Heart right ventricle (tissue), 16 donors: Measurements from ENCODE around the gene LETMD1. TPM values are rescaled to one million over a fixed set of nuclear protein-coding genes. Genes with fewer than 3 reads are reported as not detected.

ENCODE experiments used
- ATAC-seq, 8 donors: fragments of 200-7000 bp; cut with Tn5 transposase; one replicate each; pipeline ENCODE4 v1.9.1; 2020; ENCODE audit warnings: mild to moderate bottlenecking in 8 of 8, moderate library complexity in 8 of 8, moderate number of reproducible peaks in 1 of 8
- DNase-seq, 2 donors: peaks; one replicate each; pipeline ENCODE4 v3.0.0-alpha.2; 2020
- H3K27ac ChIP-seq, 10 donors: fragments of 200-600 bp; sonication (generic) in 2 of 10; one replicate each; pipeline versions ENCODE4 v1.5.0 to v1.8.0; 2020 to 2022; ENCODE audit warnings: mild to moderate bottlenecking in 3 of 10
- H3K27me3 ChIP-seq, 7 donors: fragments of 200-600 bp; one replicate each; pipeline ENCODE4 v1.8.0; 2021 to 2022; ENCODE audit warnings: mild to moderate bottlenecking in 2 of 7
- H3K36me3 ChIP-seq, 9 donors: fragments of 200-600 bp; sonication (generic) in 1 of 9; one replicate each; pipeline versions ENCODE4 v1.5.0 to v1.8.0; 2020 to 2022; ENCODE audit warnings: mild to moderate bottlenecking in 2 of 9
- H3K4me1 ChIP-seq, 9 donors: fragments of 200-600 bp; sonication (generic) in 1 of 9; one replicate each; pipeline versions ENCODE4 v1.5.0 to v1.8.0; 2020 to 2022; ENCODE audit warnings: mild to moderate bottlenecking in 4 of 9
- H3K4me3 ChIP-seq, 10 donors: fragments of 200-600 bp; sonication (generic) in 2 of 10; one replicate each; pipeline versions ENCODE4 v1.5.0 to v1.8.0; 2020 to 2022; ENCODE audit warnings: mild to moderate bottlenecking in 7 of 10, moderate library complexity in 2 of 10
- H3K9me3 ChIP-seq, 11 donors: fragments of 200-600 bp in 10 of 11; sonication (generic) in 2 of 11; one replicate each; pipeline versions ENCODE4 v1.5.0 to v1.8.0; 2013 to 2022; ENCODE audit warnings: mild to moderate bottlenecking in 2 of 11, control low read depth in 1 of 11, moderate library complexity in 1 of 11
- WGBS, 2 donors: extraction: QIAGEN DNeasy Blood & Tissue Kit; methylation state at CpG; one replicate each; pipeline ENCODE4 v1.1.7; 2013; ENCODE audit warnings: inconsistent platforms in 1 of 2; 5-methylcytosine and 5-hydroxymethylcytosine counted together
- intact Hi-C, 10 donors: fragments of 100-400 bp; cut with DNase I; formaldehyde crosslinking; loops; one replicate each; pipeline versions ENCODE4 v1.11.1 to v1.14.2; 2022
- polyA plus RNA-seq, 2 donors: library from polyadenylated mRNA; stranded (reverse); fragments of 200-250 nt; gene quantifications; one replicate each; pipeline ENCODE4 v1.2.3, GENCODE V29; 2013
- total RNA-seq, 10 donors: library from RNA; stranded (reverse); fragmentation: NEBNext Ultra II Directional in 3 of 10; extraction: Animal tissue kit (Norgen Biotek cat#: 25700) in 3 of 10; gene quantifications; one replicate each; pipeline versions ENCODE4 v1.2.1 to v1.2.4, GENCODE V29; 2021 to 2023
- TF ChIP-seq, protein P1 (sequence below), 9 donors: fragments of 200-600 bp; sonication (generic) in 2 of 9; IDR thresholded peaks; one replicate each; pipeline versions ENCODE4 v1.5.0 to v1.8.0; 2021 to 2022; ENCODE audit warnings: antibody characterized with exemption in 9 of 9, mild to moderate bottlenecking in 5 of 9, moderate library complexity in 1 of 9
- donor health status: Arrhythmogenic right ventricular cardiomyopathy.
- donor health status: ischemic (EF 13 %, LVEDD 7.1; RV severe dilation, severe dysfunction).
- donor health status: healthy with polysubstance abuse.
- donor health status: DM: no; HTN: yes; CAD: no.
- donor health status: DM: no; HTN: no; CAD: no.
- donor health status: ischemic (EF 25% LVEDD 6.9; RV normal size, moderate dysfunction).
- donor health status: ischemic (EF 25% LVEDD 5.7; RV mildly dilated, moderate dysfunction).
- donor health status: healthy.
- donor health status: DM: yes; HTN: yes; CAD: no.
- donor health status: Ischemic cardiomyopathy.
- donor health status: ischemic (EF 35%, LVEDD 5.7; RV mildly dilated, moderate dysfunction).
- donor health status: nonischemic (EF 11% LVEDD 7.7; RV severe dilation, severe dysfunction).
- donor health status: DM: yes; HTN: yes; CAD: no.
- donor health status: PGD.
- donor health status: ischemic (EF 29% LVEDD 5.4; RV normal size, mild dysfunction).
- donor health status: nonischemic (EF 23%, LVEDD 6.1; RV moderate dilation, normal function).

The LETMD1 gene
- total and polyA plus RNA-seq, 12 donors = 17.3 to 27.3 (median 22.6) TPM

DNA sequence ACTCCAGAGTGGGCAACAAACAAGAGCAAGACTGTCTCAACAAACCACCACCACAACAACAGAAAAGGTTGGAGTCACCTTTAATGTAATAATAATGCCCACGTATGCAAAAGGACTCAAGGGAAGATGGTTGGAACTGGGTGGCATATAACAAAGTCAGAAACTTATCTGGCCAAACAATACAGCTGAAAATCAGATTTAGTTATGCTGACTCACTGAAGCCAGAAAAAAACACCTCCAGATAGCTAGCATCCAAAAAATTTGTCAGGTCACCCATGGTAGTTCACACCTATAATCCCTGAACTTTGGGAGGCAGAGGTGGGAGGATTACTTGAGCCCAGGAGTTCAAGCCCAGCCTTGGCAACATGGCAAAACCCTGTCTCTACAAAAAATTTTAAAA is 46.3 kb upstream of the LETMD1 start:
- peaks cover 0 to 99% (median 36%) of the 10 kb centered on the region in 9 donors for H3K36me3 ChIP-seq
- no peak for ATAC-seq
- WGBS, 2 donors = 86 to 95% methylated on average over 1 of the region's 1 CpG
- no peak for DNase-seq
- no peak overlapping the region for H3K4me3 ChIP-seq
- intact Hi-C loops = no loop called here
- no peaks in the 10 kb centered on the region for H3K27me3 ChIP-seq
- H3K9me3 ChIP-seq = no peaks in the 10 kb centered on the region
- TF ChIP-seq, protein P1, sequence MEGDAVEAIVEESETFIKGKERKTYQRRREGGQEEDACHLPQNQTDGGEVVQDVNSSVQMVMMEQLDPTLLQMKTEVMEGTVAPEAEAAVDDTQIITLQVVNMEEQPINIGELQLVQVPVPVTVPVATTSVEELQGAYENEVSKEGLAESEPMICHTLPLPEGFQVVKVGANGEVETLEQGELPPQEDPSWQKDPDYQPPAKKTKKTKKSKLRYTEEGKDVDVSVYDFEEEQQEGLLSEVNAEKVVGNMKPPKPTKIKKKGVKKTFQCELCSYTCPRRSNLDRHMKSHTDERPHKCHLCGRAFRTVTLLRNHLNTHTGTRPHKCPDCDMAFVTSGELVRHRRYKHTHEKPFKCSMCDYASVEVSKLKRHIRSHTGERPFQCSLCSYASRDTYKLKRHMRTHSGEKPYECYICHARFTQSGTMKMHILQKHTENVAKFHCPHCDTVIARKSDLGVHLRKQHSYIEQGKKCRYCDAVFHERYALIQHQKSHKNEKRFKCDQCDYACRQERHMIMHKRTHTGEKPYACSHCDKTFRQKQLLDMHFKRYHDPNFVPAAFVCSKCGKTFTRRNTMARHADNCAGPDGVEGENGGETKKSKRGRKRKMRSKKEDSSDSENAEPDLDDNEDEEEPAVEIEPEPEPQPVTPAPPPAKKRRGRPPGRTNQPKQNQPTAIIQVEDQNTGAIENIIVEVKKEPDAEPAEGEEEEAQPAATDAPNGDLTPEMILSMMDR (IDR thresholded peaks at IDR 0.05) = no peak
- H3K4me1 ChIP-seq = peaks cover 0 to 3% (median 0%) of the 10 kb centered on the region in 9 donors
- H3K27ac ChIP-seq = no peak overlapping the region

DNA sequence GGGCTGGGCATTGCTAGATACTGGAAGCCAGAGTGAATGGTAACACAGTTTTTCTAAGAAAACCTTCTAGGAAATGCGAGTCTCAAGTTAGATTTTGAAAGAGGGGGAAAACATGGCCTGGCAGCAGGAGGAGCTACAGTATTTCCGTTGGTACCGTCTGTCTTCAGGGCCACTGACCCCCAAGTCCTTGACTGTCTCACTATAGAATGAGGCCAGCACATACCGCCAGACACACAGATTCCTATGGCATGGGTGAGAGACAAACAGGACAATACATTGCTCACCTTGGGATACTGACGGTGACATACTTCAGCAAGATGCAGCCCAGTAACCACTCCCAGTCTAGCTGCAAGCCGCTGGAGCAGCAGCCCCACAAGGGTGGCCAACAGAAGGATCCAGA is 43.6 kb upstream of the LETMD1 start:
- TF ChIP-seq, protein P1 (IDR thresholded peaks at IDR 0.05) = no peak

DNA sequence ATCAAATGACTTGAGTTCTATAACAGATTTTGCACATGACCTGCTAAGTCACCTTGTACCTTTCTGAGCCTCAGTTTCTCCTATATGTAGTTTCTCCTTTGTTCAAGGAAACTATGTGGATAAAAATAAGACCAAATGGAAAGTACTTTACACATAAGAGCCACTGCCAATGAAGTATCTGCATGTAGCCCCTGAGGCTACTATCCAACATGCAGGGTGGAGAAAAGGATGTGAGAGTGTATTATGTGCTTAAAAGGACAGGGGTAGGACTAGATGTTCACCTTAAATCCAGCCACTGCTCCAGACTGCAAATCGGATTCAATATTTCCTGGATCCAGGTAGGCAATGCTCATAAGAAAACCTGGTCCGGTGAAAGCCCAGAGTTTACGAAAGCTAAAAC is 43.1 kb upstream of the LETMD1 start:
- H3K27me3 ChIP-seq = no peaks in the 10 kb centered on the region
- peaks cover 0 to 18% (median 0%) of the 10 kb centered on the region in 9 donors for H3K4me1 ChIP-seq
- ATAC-seq (no peak), DNase-seq (no peak)
- H3K4me3 ChIP-seq = no peak overlapping the region
- 96% methylated on average over 3 of the region's 3 CpGs for WGBS, 2 donors
- H3K9me3 ChIP-seq = no peaks in the 10 kb centered on the region
- intact Hi-C loops = no loop called here
- TF ChIP-seq, protein P1 (IDR thresholded peaks at IDR 0.05) = no peak
- H3K27ac ChIP-seq = no peak overlapping the region
- H3K36me3 ChIP-seq = peaks cover 0 to 84% (median 42%) of the 10 kb centered on the region in 9 donors

More for the DNA sequence above, 43.6 kb upstream of the LETMD1 start:
- Histone ChIP-seq H3K4me1 (peaks cover 0 to 13% (median 0%) of the 10 kb centered on the region in 9 donors), H3K27ac (no peak overlapping the region), H3K9me3 (no peaks in the 10 kb centered on the region), H3K4me3 (no peak overlapping the region), H3K36me3 (peaks cover 0 to 90% (median 45%) of the 10 kb centered on the region in 9 donors), H3K27me3 (no peaks in the 10 kb centered on the region)
- intact Hi-C loops = no loop called here
- DNase-seq (no peak), ATAC-seq (no peak)
- 63 to 81% methylated on average over 6 of the region's 6 CpGs for WGBS, 2 donors

DNA sequence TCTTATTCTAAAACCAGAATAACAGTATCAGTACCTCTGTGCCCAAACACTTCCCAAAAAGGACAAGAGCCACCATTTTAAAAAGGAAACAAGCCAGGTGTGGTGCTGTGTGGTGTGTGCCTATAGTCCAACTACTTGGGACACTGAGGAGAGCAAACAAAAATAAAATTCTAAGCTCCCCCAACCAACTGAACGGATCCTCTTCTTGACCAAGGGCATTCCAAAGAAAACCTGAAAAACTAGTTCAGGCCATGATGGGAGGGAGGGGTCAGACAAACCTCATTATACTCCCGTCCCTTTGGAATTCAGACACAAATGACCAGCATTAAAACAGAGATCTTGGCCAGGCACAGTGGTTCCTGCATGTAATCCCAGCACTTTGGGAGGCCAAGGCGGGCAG is 42.5 kb upstream of the LETMD1 start:
- DNase-seq (no peak), ATAC-seq (no peak)
- peaks cover 0 to 24% (median 0%) of the 10 kb centered on the region in 9 donors for H3K4me1 ChIP-seq
- 90 to 91% methylated on average over 3 of the region's 3 CpGs for WGBS, 2 donors
- H3K27ac ChIP-seq = no peak overlapping the region
- H3K36me3 ChIP-seq = peaks cover 0 to 78% (median 35%) of the 10 kb centered on the region in 9 donors
- no peaks in the 10 kb centered on the region for H3K27me3 ChIP-seq
- H3K4me3 ChIP-seq = no peak overlapping the region
- intact Hi-C loops = no loop called here
- H3K9me3 ChIP-seq = no peaks in the 10 kb centered on the region
- TF ChIP-seq, protein P1 (IDR thresholded peaks at IDR 0.05) = no peak
